ENCODE results near the gene PSORS1C1.
"Not testable (repeated sequence)": the region's sequence is repeated elsewhere in the genome, so short reads cannot be mapped to it uniquely, and the experiment has no call there.

PSORS1C1 gene

DNA sequence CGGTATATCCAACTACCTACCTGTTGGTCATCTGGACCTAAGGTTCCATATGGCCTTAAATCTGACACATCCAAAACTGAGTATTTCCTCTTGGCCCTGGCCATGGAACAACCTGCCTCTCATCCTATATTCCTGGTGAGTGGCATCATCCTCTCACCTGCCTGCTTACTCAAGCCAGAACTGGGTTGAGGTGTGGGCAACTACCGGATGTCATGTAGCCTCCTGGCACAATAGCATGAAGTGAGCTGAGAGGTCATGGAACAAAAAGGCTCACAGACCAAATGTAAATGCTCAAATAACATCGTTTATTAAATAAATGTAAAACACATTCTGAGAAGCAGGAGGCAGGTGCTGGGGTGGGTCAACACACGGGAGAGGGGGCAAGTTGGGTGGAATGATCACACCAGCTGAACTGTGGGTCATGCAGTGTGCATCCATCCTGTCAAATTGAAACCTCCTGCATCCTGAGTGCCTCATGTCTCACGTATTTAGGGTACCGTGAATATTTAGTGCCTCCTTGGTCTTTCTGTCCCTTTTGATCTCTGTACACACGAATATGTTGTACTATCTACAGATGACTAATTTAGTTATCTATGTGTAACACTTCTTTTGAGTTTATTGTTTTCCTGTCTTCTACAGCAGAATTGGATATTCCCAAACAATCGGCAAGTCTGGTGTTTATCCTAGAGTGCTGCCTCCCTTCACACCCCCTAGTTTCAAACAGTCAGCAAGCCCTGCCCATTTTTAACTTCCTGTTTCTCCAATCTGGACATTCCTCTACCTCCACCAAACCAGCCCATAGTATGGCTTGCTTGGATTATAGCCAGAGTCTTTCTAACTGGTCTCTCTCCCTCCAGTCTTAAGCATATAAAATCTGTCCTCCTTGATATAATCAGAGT, 63.8 kb downstream of the PSORS1C1 start:
- DNase-seq (ENCODE audit: low read depth), result no peak

DNA sequence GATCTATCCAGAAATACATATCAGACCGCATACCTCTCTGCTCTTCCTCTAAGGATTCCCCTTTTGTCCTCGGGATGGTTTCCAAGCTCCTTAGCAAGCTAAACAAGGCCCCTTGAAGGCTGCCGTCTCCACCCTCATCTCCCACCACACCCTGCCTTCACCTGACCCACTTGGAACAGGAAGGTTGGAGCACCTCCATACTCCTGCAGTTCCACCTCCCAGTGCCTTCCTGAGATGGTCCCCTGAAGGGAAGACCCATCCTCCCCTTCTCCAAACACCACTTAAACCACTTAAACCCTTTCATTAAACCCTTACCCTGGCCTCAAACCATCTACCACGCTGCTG, 64.4 kb downstream of the PSORS1C1 start:
- no peak for DNase-seq (ENCODE audit: low read depth)

DNA sequence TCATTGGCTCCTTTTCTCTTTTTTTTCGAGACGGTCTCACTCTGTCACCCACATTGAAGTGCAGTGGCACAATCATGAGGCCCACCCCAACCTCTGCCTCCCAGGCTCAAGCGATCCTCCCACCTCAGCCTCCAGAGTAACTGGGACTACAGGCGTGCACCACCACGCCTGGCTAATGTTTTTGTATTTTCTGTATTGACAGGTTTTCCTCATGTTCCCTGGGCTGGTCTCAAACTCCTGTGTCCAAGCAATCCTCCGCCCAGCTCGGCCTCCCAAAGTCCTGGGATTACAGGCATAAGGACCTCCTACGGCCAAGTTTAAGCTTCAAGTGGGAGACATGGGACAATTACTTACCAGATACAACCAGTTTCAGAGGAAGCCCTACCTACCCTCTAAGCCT, 65.3 kb downstream of the PSORS1C1 start:
- no peak for DNase-seq (ENCODE audit: low read depth)

DNA sequence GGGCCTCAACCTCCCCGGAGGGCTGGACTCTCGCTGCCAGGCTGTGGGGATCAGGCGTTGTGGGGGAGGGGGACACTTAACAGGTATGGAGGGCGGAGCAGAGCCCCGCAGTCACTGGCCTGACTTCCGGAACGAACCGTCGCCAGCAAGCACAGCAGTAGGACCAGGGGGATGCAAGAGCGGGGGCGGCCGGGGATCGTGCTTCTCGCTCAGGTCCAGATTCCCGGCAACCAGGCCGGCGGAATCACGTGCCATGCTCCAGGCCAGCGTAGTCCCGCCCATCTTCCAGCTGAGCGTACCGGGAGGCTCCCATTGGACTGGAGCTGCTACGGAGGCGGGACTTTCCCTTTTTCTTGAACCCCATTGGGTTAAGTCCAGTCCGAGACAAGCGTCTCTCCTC, 65.9 kb downstream of the PSORS1C1 start:
- DNase-seq (ENCODE audit: low read depth), result no peak

DNA sequence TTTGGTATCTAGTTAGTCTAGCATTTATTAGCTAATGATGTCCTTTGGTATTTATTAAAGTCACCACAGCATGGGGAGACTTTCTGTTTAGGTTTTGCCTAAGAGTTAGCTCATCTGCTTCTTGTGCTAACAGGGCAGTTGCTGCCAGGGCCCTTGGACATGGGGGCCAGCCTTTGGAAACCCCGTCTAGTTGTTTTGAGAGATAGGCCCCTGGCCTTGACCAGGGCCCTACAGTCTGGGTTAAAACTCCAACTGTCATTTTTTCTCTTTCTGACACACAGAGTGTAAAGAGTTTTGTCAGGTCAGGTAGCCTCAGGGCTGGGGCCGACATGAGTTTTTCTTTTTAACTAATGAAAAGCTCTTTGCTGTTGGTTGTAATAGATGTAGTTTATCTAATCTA, 68.7 kb downstream of the PSORS1C1 start:
- not testable (repeated sequence) for DNase-seq (ENCODE audit: low read depth)

DNA sequence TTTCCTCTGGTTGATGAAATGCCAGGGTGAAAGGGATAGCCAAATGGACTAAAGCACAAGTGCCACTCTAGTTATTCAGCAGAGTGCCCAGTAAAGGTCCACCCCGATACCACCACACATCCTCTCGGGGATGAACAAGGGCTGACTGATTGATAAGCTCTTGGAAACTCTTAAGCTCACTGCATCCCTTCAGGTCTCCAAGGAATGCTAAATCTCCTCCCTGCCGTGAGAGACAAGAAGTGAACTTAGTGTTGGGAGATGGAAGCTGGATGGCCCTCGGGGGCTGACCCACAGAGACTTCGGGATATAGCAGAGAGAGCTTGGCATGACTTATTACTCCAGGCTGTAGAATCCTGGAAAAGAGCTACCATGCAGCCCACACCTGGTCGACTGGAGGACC, 69.3 kb downstream of the PSORS1C1 start:
- DNase-seq (ENCODE audit: low read depth), result not testable (repeated sequence)

DNA sequence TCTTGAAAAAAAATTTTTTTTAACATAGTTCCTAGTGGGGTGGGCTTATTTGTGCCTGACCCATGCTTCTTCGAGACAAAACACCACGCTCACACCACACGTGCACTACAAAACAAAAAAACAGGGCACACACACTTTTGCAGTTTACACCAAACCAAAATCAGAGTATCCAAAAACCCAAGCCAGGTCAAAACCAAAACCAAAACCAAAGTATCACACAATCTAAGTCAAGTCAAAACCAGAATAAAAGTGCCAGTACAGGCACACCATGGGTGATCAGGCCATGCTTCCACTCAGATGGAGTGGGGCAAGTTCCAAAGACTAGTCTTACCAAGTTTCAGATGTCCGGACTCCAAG, 71.1 kb downstream of the PSORS1C1 start:
- not testable (repeated sequence) for DNase-seq (ENCODE audit: low read depth)

DNA sequence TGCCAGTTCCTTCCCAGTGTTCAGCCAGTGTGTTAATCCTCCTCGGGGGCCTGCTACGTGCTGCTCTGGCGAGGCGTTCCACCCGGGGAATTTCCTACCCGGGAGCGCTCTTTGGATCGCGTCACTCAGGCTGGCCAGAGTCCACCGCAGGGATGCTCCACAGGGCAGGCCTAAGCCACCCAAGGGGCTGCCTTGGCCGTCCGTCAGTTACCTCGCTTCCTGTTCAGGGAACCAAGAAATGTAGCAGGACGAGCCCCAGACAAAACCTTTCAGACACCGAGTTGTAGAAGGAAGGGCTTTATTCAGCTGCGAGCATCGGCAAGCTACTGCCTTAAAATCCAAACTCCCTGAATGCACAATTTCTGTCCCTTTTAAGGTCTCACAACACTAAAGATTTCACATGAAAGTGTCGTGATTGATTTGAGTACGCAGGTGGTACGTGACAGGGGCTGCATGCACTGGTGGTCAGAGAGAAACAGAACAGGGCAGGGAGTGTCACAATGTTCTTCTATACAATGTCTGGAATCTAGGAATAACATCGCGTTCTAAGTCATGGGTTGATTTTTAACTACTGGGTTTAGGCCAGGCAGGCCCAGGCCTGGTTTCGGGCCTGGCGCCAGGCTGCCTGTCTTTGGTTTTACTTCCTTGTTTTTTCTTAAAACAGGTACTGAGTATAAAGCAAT, 71.6 kb downstream of the PSORS1C1 start:
- DNase-seq (ENCODE audit: low read depth), result no peak

DNA sequence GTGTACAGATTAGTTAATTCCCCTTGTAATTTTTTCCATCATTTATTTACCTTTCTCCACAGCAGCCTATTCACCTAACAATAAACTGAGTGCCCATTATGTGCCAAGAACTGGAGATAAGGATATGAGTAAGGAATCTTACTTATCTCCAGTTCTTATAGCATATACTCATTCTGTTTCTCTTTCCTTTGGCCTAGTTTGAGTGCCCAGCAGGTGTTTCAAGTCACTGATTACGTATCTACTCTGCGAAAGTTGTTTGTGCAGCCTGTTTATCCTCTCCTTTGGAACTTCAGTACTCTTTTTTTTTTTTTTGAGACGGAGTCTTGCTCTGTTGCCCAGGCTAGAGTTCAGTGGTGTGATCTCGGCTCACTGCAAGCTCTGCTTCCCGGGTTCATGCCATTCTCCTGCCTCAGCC, 73.2 kb downstream of the PSORS1C1 start:
- no peak for DNase-seq (ENCODE audit: low read depth)

DNA sequence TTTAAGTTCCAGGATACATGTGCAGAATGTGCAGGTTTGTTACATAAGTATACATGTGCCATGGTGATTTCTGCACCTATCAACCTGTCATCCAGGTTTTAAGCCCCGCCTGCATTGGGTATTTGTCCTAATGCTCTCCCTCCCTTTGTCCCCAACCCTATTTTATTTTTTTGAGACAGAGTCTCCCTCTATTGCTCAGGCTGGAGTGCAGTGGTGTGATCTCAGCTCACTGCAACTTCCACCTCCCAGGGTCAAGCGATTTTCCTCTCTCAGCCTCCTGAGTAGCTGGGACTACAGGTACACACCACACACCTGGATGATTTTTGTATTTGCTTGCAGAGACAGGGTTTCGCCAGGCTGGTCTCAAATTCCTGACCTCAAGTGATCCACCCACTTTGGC, 74.6 kb downstream of the PSORS1C1 start:
- not testable (repeated sequence) for DNase-seq (ENCODE audit: low read depth)
